ENCODE results near the gene COL13A1. TPM values are rescaled to one million over a fixed set of nuclear protein-coding genes. Genes with fewer than 3 reads are reported as not detected.

The COL13A1 gene
- total RNA-seq, 1 donor from 2014 or later, result 25.6 TPM

DNA sequence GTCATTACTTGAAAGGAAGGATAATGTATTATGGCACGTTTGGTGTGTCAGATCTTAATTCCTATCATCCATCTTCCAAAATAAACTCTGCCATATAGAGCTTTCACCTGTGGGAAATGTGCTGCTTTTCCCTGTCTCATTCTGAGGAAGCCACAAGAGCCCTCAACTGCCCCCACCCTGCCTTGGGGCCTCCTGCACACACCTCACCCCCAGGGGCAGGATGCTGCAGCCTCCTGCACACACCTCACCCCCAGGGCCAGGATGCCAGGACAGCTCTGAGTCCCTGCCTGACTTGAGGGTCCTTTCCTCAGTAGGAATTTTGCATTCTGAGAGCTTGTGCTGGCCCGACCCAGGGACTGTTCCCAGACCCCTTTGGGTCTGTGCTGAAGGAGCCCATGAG is 67.1 kb downstream of the COL13A1 start:
- DNase-seq (ENCODE audit: low spot score), result no peak
- Mint-ChIP-seq H3K27ac (ENCODE audit: unreplicated experiment) (no peak overlapping the region), H3K36me3 (ENCODE audit: low read depth) (peaks cover 6% of the 10 kb centered on the region), H3K4me3 (ENCODE audit: unreplicated experiment) (no peak overlapping the region), H3K9me3 (ENCODE audit: low read depth) (no peaks in the 10 kb centered on the region), H3K4me1 (ENCODE audit: low read depth) (peaks cover 27% of the 10 kb centered on the region), H3K27me3 (ENCODE audit: low read depth) (no peaks in the 10 kb centered on the region)
- TF ChIP-seq, protein P1, sequence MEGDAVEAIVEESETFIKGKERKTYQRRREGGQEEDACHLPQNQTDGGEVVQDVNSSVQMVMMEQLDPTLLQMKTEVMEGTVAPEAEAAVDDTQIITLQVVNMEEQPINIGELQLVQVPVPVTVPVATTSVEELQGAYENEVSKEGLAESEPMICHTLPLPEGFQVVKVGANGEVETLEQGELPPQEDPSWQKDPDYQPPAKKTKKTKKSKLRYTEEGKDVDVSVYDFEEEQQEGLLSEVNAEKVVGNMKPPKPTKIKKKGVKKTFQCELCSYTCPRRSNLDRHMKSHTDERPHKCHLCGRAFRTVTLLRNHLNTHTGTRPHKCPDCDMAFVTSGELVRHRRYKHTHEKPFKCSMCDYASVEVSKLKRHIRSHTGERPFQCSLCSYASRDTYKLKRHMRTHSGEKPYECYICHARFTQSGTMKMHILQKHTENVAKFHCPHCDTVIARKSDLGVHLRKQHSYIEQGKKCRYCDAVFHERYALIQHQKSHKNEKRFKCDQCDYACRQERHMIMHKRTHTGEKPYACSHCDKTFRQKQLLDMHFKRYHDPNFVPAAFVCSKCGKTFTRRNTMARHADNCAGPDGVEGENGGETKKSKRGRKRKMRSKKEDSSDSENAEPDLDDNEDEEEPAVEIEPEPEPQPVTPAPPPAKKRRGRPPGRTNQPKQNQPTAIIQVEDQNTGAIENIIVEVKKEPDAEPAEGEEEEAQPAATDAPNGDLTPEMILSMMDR (IDR thresholded peaks at IDR 0.05), result no peak

DNA sequence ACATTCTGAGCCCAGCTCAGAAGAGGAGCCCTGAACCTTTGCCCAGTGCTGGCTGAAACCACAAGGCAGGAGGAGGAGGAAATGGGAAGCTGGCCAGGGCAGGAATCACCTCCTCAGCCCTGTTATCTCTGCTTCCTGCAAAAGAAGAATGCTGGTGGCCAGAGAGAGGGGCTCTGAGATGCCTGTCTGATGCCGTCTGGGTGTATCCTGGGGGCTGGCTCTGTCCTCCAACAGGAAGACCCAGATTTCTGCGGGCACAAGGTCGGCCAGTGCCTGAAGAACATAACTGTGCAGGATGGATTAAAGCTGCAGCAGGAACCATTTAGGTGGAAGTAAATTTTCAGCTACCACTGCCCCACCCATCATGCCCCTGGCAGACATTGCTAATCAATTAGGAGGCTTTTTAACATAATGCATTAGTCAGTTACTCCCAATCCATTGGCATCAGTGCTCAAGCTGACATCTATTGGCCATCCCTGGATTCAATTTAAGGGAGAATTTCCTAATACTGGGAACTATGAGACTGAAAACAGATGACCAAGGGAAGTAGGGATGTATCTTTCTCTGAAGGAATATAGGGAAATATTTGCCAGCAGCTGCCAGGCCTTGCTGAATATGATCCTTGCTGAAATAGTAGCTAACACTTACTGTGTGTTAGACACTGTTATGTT is 67.7 kb downstream of the COL13A1 start:
- H3K27me3 Mint-ChIP-seq (ENCODE audit: low read depth), result no peaks in the 10 kb centered on the region
- no peak overlapping the region for H3K4me3 Mint-ChIP-seq (ENCODE audit: unreplicated experiment)
- no peak overlapping the region for H3K27ac Mint-ChIP-seq (ENCODE audit: unreplicated experiment)
- H3K9me3 Mint-ChIP-seq (ENCODE audit: low read depth), result no peaks in the 10 kb centered on the region
- no peak for DNase-seq (ENCODE audit: low spot score)
- TF ChIP-seq, protein P1 (IDR thresholded peaks at IDR 0.05), result no peak
- H3K4me1 Mint-ChIP-seq (ENCODE audit: low read depth), result peaks cover 23% of the 10 kb centered on the region
- H3K36me3 Mint-ChIP-seq (ENCODE audit: low read depth), result peaks cover 6% of the 10 kb centered on the region

DNA sequence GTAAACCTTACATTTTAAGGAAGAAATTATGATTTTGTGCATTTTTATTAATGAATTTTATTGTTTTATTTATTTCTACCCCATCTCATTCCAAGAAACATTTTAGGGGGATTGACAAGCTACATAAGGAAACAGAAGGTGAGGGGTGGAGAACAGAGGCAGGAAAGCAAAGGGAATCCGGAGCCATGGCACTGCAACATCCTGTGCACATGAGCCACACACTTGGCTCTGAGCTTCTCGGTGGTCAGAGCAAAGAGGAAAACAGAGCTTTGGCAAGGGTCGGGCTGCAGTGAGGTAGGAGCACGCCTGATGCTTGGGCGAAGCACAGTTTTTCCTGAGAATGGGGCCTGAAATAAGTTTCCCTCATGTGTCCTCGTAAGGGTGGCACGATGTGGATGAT is 68.9 kb downstream of the COL13A1 start:
- H3K27me3 Mint-ChIP-seq (ENCODE audit: low read depth), result no peaks in the 10 kb centered on the region
- H3K36me3 Mint-ChIP-seq (ENCODE audit: low read depth), result peaks cover 6% of the 10 kb centered on the region
- no peak overlapping the region for H3K27ac Mint-ChIP-seq (ENCODE audit: unreplicated experiment)

DNA sequence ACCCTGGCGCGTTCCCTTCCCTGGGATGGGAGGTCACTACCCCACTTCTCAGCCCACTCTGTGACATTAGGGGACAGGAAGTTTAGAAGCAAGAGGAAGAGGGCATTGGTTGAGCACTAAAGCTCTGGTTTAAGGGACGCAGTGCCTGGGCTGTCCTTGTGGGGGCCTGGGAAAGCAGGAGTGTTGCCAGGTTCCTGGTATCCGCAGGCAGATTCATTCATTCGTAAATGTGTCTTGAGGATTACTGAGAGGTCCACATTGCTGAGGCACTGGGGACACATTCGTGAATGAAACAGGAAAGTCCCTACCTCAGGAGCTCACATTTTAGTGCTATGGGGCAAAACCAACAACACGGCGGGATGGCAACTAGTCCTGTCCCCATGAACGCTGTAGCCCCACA is 69.4 kb downstream of the COL13A1 start:
- no peak for DNase-seq (ENCODE audit: low spot score)
- Mint-ChIP-seq H3K27ac (ENCODE audit: unreplicated experiment) (no peak overlapping the region), H3K27me3 (ENCODE audit: low read depth) (no peaks in the 10 kb centered on the region), H3K9me3 (ENCODE audit: low read depth) (no peaks in the 10 kb centered on the region), H3K4me1 (ENCODE audit: low read depth) (peaks cover 14% of the 10 kb centered on the region), H3K4me3 (ENCODE audit: unreplicated experiment) (no peak overlapping the region), H3K36me3 (ENCODE audit: low read depth) (peaks cover 6% of the 10 kb centered on the region)
- TF ChIP-seq, protein P1 (IDR thresholded peaks at IDR 0.05), result no peak

More for the DNA sequence above, 68.9 kb downstream of the COL13A1 start:
- no peak for DNase-seq (ENCODE audit: low spot score)
- Mint-ChIP-seq H3K4me1 (ENCODE audit: low read depth) (peaks cover 16% of the 10 kb centered on the region), H3K4me3 (ENCODE audit: unreplicated experiment) (no peak overlapping the region), H3K9me3 (ENCODE audit: low read depth) (no peaks in the 10 kb centered on the region)
- TF ChIP-seq, protein P1 (IDR thresholded peaks at IDR 0.05), result no peak

DNA sequence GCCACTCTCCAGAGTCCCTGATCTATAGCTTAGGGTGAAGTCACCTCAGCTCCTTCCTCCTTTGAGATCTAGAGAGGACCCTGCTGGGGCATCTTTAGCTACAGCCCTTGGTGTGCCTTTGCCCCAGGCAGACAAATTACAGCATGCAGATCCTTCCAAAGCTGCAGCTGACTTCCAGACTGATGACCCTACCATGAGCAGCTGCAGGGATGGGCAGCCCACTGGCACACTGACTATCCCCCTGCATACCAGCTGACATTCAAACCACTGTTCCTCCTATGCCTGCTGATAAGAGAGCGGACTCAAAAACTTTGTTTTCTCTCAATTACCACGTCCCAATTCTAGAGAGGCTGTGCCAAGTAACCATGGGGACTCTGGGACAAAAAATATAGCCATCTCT is 70.6 kb downstream of the COL13A1 start:
- no peak for DNase-seq (ENCODE audit: low spot score)
- TF ChIP-seq, protein P1 (IDR thresholded peaks at IDR 0.05), result no peak
- H3K27me3 Mint-ChIP-seq (ENCODE audit: low read depth), result no peaks in the 10 kb centered on the region
- no peaks in the 10 kb centered on the region for H3K9me3 Mint-ChIP-seq (ENCODE audit: low read depth)
- H3K36me3 Mint-ChIP-seq (ENCODE audit: low read depth), result peaks cover 8% of the 10 kb centered on the region
- no peak overlapping the region for H3K27ac Mint-ChIP-seq (ENCODE audit: unreplicated experiment)
- peaks cover 2% of the 10 kb centered on the region for H3K4me1 Mint-ChIP-seq (ENCODE audit: low read depth)
- no peak overlapping the region for H3K4me3 Mint-ChIP-seq (ENCODE audit: unreplicated experiment)

Measured in chondrocyte (in vitro differentiated cells).